Ecto neural progenitor cell (in vitro differentiated cells): ENCODE data around the gene SCN2B.

Experiments used
- DNase-seq: peaks from one replicate; pipeline ENCODE4 v3.0.0-alpha.2; 2018; ENCODE audit warnings: low spot score

The SCN2B gene

GRCh38 chr11:118152552-118153471 is 23.6 kb downstream of the SCN2B start, which contains the start of gene SCN4B:
TSS of gene SCN4B (minus strand) at chr11:118152823. CDS start at chr11:118152673, 150 bp downstream.
- peak; percentile 87 for DNase-seq

GRCh38 chr11:118152020-118152551 is 24.4 kb downstream of the SCN2B start:
- no peak for DNase-seq

- DNase-seq = no peak
Measured at GRCh38 chr11:118151431-118151830, 25.0 kb downstream of the SCN2B start.

GRCh38 chr11:118149493-118149892 is 26.9 kb downstream of the SCN2B start:
- DNase-seq = no peak

GRCh38 chr11:118148856-118149255 is 27.6 kb downstream of the SCN2B start:
- no peak for DNase-seq

- no peak for DNase-seq
Measured at GRCh38 chr11:118148240-118148639, 28.2 kb downstream of the SCN2B start.

GRCh38 chr11:118147502-118147901 is 28.9 kb downstream of the SCN2B start:
- DNase-seq = no peak

- DNase-seq = no peak
Measured at GRCh38 chr11:118146554-118146953, 29.9 kb downstream of the SCN2B start.

GRCh38 chr11:118145285-118146227 is 30.9 kb downstream of the SCN2B start:
- DNase-seq = peak; percentile 94

GRCh38 chr11:118144301-118145268 is 31.9 kb downstream of the SCN2B start:
- DNase-seq = no peak

- no peak for DNase-seq
Measured at GRCh38 chr11:118143661-118144185, 32.7 kb downstream of the SCN2B start.

- DNase-seq = no peak
Measured at GRCh38 chr11:118142809-118143208, 33.6 kb downstream of the SCN2B start.

GRCh38 chr11:118142081-118142480 is 34.4 kb downstream of the SCN2B start:
- no peak for DNase-seq

GRCh38 chr11:118139578-118139977 is 36.9 kb downstream of the SCN2B start:
- DNase-seq = no peak

GRCh38 chr11:118138839-118139420 is 37.5 kb downstream of the SCN2B start:
- DNase-seq = no peak

- DNase-seq = no peak
Measured at GRCh38 chr11:118136801-118137200, 39.6 kb downstream of the SCN2B start.

- no peak for DNase-seq
Measured at GRCh38 chr11:118136341-118136740, 40.1 kb downstream of the SCN2B start.

- DNase-seq = no peak
Measured at GRCh38 chr11:118135796-118136165, 40.7 kb downstream of the SCN2B start.

- DNase-seq = no peak
Measured at GRCh38 chr11:118135051-118135795, 41.2 kb downstream of the SCN2B start.

- no peak for DNase-seq
Measured at GRCh38 chr11:118133816-118134215, 42.6 kb downstream of the SCN2B start.
